Astrocyte (in vitro differentiated cells and primary cell): ENCODE data around the gene SUPT3H.

Experiments used
- EZH2 ChIP-seq: IDR thresholded peaks from 2 replicates; pipeline ENCODE4 v1.6.1; 2012; ENCODE audit warnings: mild to moderate bottlenecking, low read length, inconsistent platforms; ENCODE audit not compliant: insufficient read depth
- TF ChIP-seq, protein P1 (sequence below): IDR thresholded peaks from 2 replicates; pipeline ENCODE4 v1.5.1; 2011; ENCODE audit warnings: low read depth, mild to moderate bottlenecking, inconsistent platforms, low read length, moderate library complexity; ENCODE audit not compliant: insufficient read depth

DNA sequence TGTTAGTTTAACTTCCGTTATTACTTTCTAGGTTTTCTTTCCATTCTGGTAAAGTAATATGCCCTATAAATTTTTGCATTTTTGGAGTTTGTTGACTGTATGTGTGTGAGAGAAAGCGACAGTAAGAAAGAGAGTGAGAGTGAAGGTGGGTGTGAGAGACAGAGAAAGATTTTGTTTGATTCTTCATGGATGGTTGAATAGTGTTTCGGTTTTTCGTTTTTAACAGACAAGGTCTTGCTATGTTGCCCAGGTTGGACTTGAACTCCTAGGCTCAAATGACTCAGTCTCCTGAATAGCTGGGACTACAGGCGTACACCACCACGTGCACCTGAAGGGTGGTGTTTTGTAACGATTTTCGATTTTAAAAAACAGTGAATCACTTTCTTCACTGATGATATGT is 378.7 kb downstream of the SUPT3H start:
- TF ChIP-seq, protein P1, sequence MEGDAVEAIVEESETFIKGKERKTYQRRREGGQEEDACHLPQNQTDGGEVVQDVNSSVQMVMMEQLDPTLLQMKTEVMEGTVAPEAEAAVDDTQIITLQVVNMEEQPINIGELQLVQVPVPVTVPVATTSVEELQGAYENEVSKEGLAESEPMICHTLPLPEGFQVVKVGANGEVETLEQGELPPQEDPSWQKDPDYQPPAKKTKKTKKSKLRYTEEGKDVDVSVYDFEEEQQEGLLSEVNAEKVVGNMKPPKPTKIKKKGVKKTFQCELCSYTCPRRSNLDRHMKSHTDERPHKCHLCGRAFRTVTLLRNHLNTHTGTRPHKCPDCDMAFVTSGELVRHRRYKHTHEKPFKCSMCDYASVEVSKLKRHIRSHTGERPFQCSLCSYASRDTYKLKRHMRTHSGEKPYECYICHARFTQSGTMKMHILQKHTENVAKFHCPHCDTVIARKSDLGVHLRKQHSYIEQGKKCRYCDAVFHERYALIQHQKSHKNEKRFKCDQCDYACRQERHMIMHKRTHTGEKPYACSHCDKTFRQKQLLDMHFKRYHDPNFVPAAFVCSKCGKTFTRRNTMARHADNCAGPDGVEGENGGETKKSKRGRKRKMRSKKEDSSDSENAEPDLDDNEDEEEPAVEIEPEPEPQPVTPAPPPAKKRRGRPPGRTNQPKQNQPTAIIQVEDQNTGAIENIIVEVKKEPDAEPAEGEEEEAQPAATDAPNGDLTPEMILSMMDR: no peak
- no peak for TF ChIP-seq EZH2
